IMR-90 (cell line): Measurements from ENCODE around the gene CMTM1. TPM values are rescaled to one million over a fixed set of nuclear protein-coding genes. Genes with fewer than 3 reads are reported as not detected.

Experiments
- ATAC-seq: fragments of 200-7000 bp; cut with Tn5 transposase; 2 replicates; pipeline ENCODE4 v1.9.1; 2020; ENCODE audit warnings: low read depth, mild to moderate bottlenecking, moderate library complexity
- BruUV-seq: library from RNA; stranded (reverse); fragments of 400-500 nt; replicated peaks from 2 replicates; lab custom pipeline; 2021; lab: Mats Ljungman, UMichigan
- CTCF ChIA-PET: fragments of 300-600 bp; formaldehyde crosslinking; extraction: SDS; loops from one replicate; lab custom pipeline; 2021; ENCODE audit warnings: antibody characterized with exemption; lab: Yijun Ruan, JAX
- POLR2A ChIA-PET: fragments of 300-600 bp; sonication (Branson Sonifier 250); formaldehyde crosslinking; loops from one replicate; lab custom pipeline; 2022; ENCODE audit warnings: antibody characterized with exemption; ENCODE audit not compliant: unreplicated experiment; lab: Charles Lee
- DNase-seq: peaks from one replicate; pipeline ENCODE4 v3.0.0; 2013
- H2AFZ ChIP-seq: replicated peaks from 2 replicates; pipeline ENCODE3; 2013; ENCODE audit warnings: low read length, mild to moderate bottlenecking; ENCODE audit not compliant: poor library complexity
- H2AK5ac ChIP-seq: 2 replicates; pipeline ENCODE4 v1.6.1; 2013; ENCODE audit warnings: low read depth, low read length, inconsistent platforms
- H2AK9ac ChIP-seq: replicated peaks from 2 replicates; pipeline ENCODE3; 2013; ENCODE audit warnings: mild to moderate bottlenecking, low read depth, low read length, moderate library complexity; ENCODE audit not compliant: poor library complexity
- H2BK120ac ChIP-seq: 2 replicates; pipeline ENCODE4 v1.6.1; 2013; ENCODE audit warnings: low read depth, low read length, inconsistent platforms
- H2BK15ac ChIP-seq: 3 replicates; pipeline ENCODE4 v1.6.1; 2013; ENCODE audit warnings: low read depth, low read length, inconsistent platforms
- H2BK20ac ChIP-seq: 2 replicates; pipeline ENCODE4 v1.6.1; 2013; ENCODE audit warnings: low read depth, mild to moderate bottlenecking, inconsistent platforms, low read length, moderate library complexity
- H2BK5ac ChIP-seq: 2 replicates; pipeline ENCODE4 v1.6.1; 2013; ENCODE audit warnings: mild to moderate bottlenecking, low read depth, low read length, inconsistent platforms; ENCODE audit not compliant: poor library complexity, severe bottlenecking
- H3K14ac ChIP-seq: replicated peaks from 2 replicates; pipeline ENCODE4 v1.6.1; 2013; ENCODE audit warnings: low read depth, low read length, inconsistent platforms
- H3K18ac ChIP-seq: 2 replicates; pipeline ENCODE4 v1.6.1; 2013; ENCODE audit warnings: low read depth, low read length, control low read depth
- H3K23ac ChIP-seq: 2 replicates; pipeline ENCODE4 v1.6.1; 2013; ENCODE audit warnings: low read depth, low read length, inconsistent platforms
- H3K27ac ChIP-seq: 2 replicates; pipeline ENCODE4 v1.5.1; 2013; ENCODE audit warnings: mild to moderate bottlenecking, control low read depth, low read length; ENCODE audit not compliant: insufficient read depth
- H3K27me3 ChIP-seq: 2 replicates; pipeline ENCODE4 v1.6.1; 2013; ENCODE audit warnings: low read length; ENCODE audit not compliant: control insufficient read depth, insufficient read depth
- H3K36me3 ChIP-seq: 2 replicates; pipeline ENCODE4 v1.6.1; 2013; ENCODE audit warnings: low read length, mixed read lengths; ENCODE audit not compliant: control insufficient read depth, insufficient read depth
- H3K4ac ChIP-seq: 2 replicates; pipeline ENCODE4 v1.6.1; 2013; ENCODE audit warnings: low read depth, low read length, inconsistent platforms
- H3K4me1 ChIP-seq: 2 replicates; pipeline ENCODE4 v1.6.1; 2013; ENCODE audit warnings: low read length, mixed read lengths; ENCODE audit not compliant: control insufficient read depth, insufficient read depth
- H3K4me2 ChIP-seq: 2 replicates; pipeline ENCODE4 v1.6.1; 2013; ENCODE audit warnings: low read depth, mild to moderate bottlenecking, control low read depth, low read length, moderate library complexity
- H3K4me3 ChIP-seq: 2 replicates; pipeline ENCODE4 v1.5.1; 2013; ENCODE audit warnings: low read depth, mild to moderate bottlenecking, control low read depth, low read length, moderate library complexity; ENCODE audit not compliant: insufficient read depth
- H3K56ac ChIP-seq: 2 replicates; pipeline ENCODE4 v1.6.1; 2013; ENCODE audit warnings: low read length, inconsistent platforms; ENCODE audit not compliant: insufficient read depth; ENCODE audit errors: extremely low read depth
- H3K79me1 ChIP-seq, 2 experiments: 2 replicates each; pipeline ENCODE4 v1.6.1; 2013; ENCODE audit warnings: low read length in 2 of 2, inconsistent platforms in 1 of 2, low read depth in 1 of 2
- H3K9ac ChIP-seq: 2 replicates; pipeline ENCODE4 v1.6.1; 2013; ENCODE audit warnings: low read depth, low read length, control low read depth
- H3K9me1 ChIP-seq: 2 replicates; pipeline ENCODE4 v1.6.1; 2013; ENCODE audit warnings: low read length, inconsistent platforms; ENCODE audit not compliant: insufficient read depth
- H3K9me3 ChIP-seq: 2 replicates; pipeline ENCODE4 v1.6.1; 2013; ENCODE audit warnings: low read length; ENCODE audit not compliant: control insufficient read depth, insufficient read depth
- H4K20me1 ChIP-seq: 2 replicates; pipeline ENCODE4 v1.6.1; 2013; ENCODE audit warnings: low read length, inconsistent platforms; ENCODE audit not compliant: insufficient read depth
- H4K5ac ChIP-seq: 2 replicates; pipeline ENCODE4 v1.6.1; 2013; ENCODE audit warnings: mild to moderate bottlenecking, low read depth, low read length, control low read depth
- H4K8ac ChIP-seq, 2 experiments: 2 replicates each; pipeline ENCODE4 v1.6.1; 2013; ENCODE audit warnings: low read depth in 2 of 2, low read length in 2 of 2, control low read depth in 1 of 2, inconsistent platforms in 1 of 2
- H4K91ac ChIP-seq: 2 replicates; pipeline ENCODE4 v1.6.1; 2013; ENCODE audit warnings: low read depth, low read length, inconsistent platforms; ENCODE audit not compliant: insufficient read depth
- BHLHE40 ChIP-seq: fragments of 150-350 bp; IDR thresholded peaks from 2 replicates; pipeline ENCODE4 v1.6.1; 2016; ENCODE audit warnings: mild to moderate bottlenecking, low read depth, low read length
- CEBPB ChIP-seq: IDR thresholded peaks from 2 replicates; pipeline ENCODE4 v1.6.1; 2012; ENCODE audit warnings: low read depth, low read length, improper control_type of control experiment
- CHD1 ChIP-seq: IDR thresholded peaks from 2 replicates; pipeline ENCODE4 v1.6.1; 2012; ENCODE audit warnings: low read depth, low read length, improper control_type of control experiment
- FOS ChIP-seq: fragments of 150-350 bp; IDR thresholded peaks from 2 replicates; pipeline ENCODE4 v1.6.1; 2016; ENCODE audit warnings: low read depth, low read length
- MAZ ChIP-seq: IDR thresholded peaks from 2 replicates; pipeline ENCODE4 v1.6.1; 2012; ENCODE audit warnings: low read depth, mild to moderate bottlenecking, low read length, improper control_type of control experiment, moderate library complexity, borderline replicate concordance
- MXI1 ChIP-seq: IDR thresholded peaks from 2 replicates; pipeline ENCODE4 v1.6.1; 2012; ENCODE audit warnings: low read depth, mild to moderate bottlenecking, low read length, moderate library complexity, borderline replicate concordance
- NFE2L2 ChIP-seq: fragments of 150-350 bp; IDR thresholded peaks from 2 replicates; pipeline ENCODE4 v1.6.1; 2016; ENCODE audit warnings: low read depth, mild to moderate bottlenecking, low read length
- POLR2A ChIP-seq: IDR thresholded peaks from 2 replicates; pipeline ENCODE4 v1.6.1; 2012; ENCODE audit warnings: mild to moderate bottlenecking, low read depth, low read length
- RAD21 ChIP-seq: IDR thresholded peaks from 2 replicates; pipeline ENCODE4 v1.6.1; 2012; ENCODE audit warnings: low read length, improper control_type of control experiment
- RCOR1 ChIP-seq: IDR thresholded peaks from 2 replicates; pipeline ENCODE4 v1.6.1; 2012; ENCODE audit warnings: mild to moderate bottlenecking, low read length, improper control_type of control experiment; ENCODE audit not compliant: insufficient replicate concordance
- SMC3 ChIP-seq: fragments of 150-350 bp; IDR thresholded peaks from 2 replicates; pipeline ENCODE4 v1.6.1; 2016; ENCODE audit warnings: low read depth, mild to moderate bottlenecking, antibody characterized with exemption, low read length, moderate library complexity
- WGBS, 2 experiments: methylation state at CpG; one replicate each; pipeline versions ENCODE4 v1.1.5 to v1.1.7; 2013; ENCODE audit warnings: missing lambda C conversion rate in 2 of 2; ENCODE audit not compliant: insufficient read length in 1 of 2; ENCODE audit errors: extremely low coverage in 2 of 2; 5-methylcytosine and 5-hydroxymethylcytosine counted together
- dilution Hi-C: fragments of 300-500 bp; cut with HindIII; formaldehyde crosslinking; loops from one replicate; pipeline ENCODE4 v1.14.3; 2018; ENCODE audit warnings: low sequenced_read_pairs; ENCODE audit not compliant: unreplicated experiment
- in situ Hi-C: fragments of 300-500 bp; cut with MboI; formaldehyde crosslinking; loops from 3 replicates; pipeline ENCODE4 v1.14.3; 2019; ENCODE audit warnings: low sequenced_read_pairs, inconsistent platforms, mixed read lengths
- intact Hi-C: fragments of 100-400 bp; cut with micrococcal nuclease; formaldehyde crosslinking; loops from 2 replicates; pipeline ENCODE4 v1.10.0; 2022
- polyA plus RNA-seq, 3 experiments: library from polyadenylated mRNA; depleted of rRNA; stranded (reverse); fragments of >200 nt; gene quantifications; 2 replicates each; pipeline ENCODE4 v1.2.3, GENCODE V29; 2012; ENCODE audit warnings: low replicate concordance in 1 of 3
- total RNA-seq: library from RNA; depleted of rRNA; stranded (reverse); fragments of >200 nt; gene quantifications from 2 replicates; pipeline ENCODE4 v1.2.3, GENCODE V29; 2012
- TF ChIP-seq, protein P1 (sequence below): fragments of 150-350 bp; IDR thresholded peaks from 2 replicates; pipeline ENCODE4 v1.6.1; 2016; ENCODE audit warnings: low read depth, mild to moderate bottlenecking, low read length, moderate library complexity, borderline replicate concordance
- TF ChIP-seq, protein P2 (sequence below): fragments of 150-350 bp; IDR thresholded peaks from 2 replicates; pipeline ENCODE4 v1.6.1; 2017; ENCODE audit warnings: mild to moderate bottlenecking, antibody characterized with exemption, low read length, low read depth
- TF ChIP-seq, protein P3 (sequence below): conservative IDR thresholded peaks from 2 replicates; pipeline ENCODE4 v1.5.1; 2012; ENCODE audit warnings: mild to moderate bottlenecking, low read depth, low read length, improper control_type of control experiment

Gene CMTM1
- total and polyA plus RNA-seq, 2 of the 4 experiments (the other 2 are of a cell fraction), result 0.54 to 2.1 TPM

DNA sequence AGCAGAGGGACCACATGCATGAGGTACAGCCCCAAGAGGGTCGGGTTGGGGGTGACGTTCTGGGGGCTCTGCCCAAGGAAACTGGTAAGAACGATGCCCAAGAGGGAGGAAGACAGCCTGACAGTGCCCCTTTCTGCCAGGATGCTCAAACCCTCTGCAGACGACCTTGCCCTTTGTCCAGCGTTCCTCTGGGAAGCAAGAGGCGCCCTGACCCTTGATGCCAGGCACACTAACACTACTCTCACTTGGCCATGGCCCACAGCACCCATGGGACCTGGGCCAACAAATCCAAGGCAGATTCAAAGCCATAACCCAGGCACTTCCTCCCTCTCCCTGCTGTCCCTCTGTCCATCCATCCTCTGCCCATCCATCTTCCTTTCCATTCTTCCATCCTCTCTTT, 36.8 kb upstream of the CMTM1 start:
- in situ Hi-C loops, result no loop called here
- no TSS peak for BruUV-seq
- POLR2A ChIA-PET, result no interaction called here

More for the DNA sequence above, 36.8 kb upstream of the CMTM1 start:
- Histone ChIP-seq H3K9me1 (peaks cover 10% of the 10 kb centered on the region; the same call in 1 of the 2 replicates), H3K4me3 (no peak overlapping the region), H3K18ac (no peak overlapping the region), H3K27me3 (no peaks in the 10 kb centered on the region), H2AFZ (no peak overlapping the region), H2AK5ac (no peak overlapping the region), H4K91ac (no peak overlapping the region), H3K4ac (no peak overlapping the region), H2BK120ac (no peak overlapping the region), H4K8ac (no peak overlapping the region), H2AK9ac (no peak overlapping the region), H3K79me1 (no peaks in the 10 kb centered on the region), H2BK5ac (no peak overlapping the region), H3K56ac (no peak overlapping the region), H3K9me3 (no peaks in the 10 kb centered on the region), H4K20me1 (no peaks in the 10 kb centered on the region), H3K23ac (no peak overlapping the region), H2BK15ac (no peak overlapping the region), H3K9ac (no peak overlapping the region), H3K27ac (no peak overlapping the region), H3K36me3 (peaks cover 50% of the 10 kb centered on the region), H2BK20ac (no peak overlapping the region), H3K14ac (no peak overlapping the region), H3K4me2 (no peak overlapping the region), H4K5ac (no peak overlapping the region), H3K4me1 (no peaks in the 10 kb centered on the region)
- CTCF ChIA-PET, result no interaction called here
- dilution Hi-C loops (no loop called here), intact Hi-C loops (no loop called here)
- 80% methylated on average over 1 of the region's 6 CpGs; no CpG with 5 or more reads in 1 of the 2 experiments for WGBS, 2 experiments
- TF ChIP-seq MXI1 (no peak), SMC3 (no peak), MAZ (no peak), FOS (no peak), BHLHE40 (no peak), RAD21 (no peak), NFE2L2 (no peak), CEBPB (no peak), CHD1 (no peak), RCOR1 (no peak), POLR2A (no peak)
- TF ChIP-seq, protein P1, sequence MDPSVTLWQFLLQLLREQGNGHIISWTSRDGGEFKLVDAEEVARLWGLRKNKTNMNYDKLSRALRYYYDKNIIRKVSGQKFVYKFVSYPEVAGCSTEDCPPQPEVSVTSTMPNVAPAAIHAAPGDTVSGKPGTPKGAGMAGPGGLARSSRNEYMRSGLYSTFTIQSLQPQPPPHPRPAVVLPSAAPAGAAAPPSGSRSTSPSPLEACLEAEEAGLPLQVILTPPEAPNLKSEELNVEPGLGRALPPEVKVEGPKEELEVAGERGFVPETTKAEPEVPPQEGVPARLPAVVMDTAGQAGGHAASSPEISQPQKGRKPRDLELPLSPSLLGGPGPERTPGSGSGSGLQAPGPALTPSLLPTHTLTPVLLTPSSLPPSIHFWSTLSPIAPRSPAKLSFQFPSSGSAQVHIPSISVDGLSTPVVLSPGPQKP, result no peak
- TF ChIP-seq, protein P2, sequence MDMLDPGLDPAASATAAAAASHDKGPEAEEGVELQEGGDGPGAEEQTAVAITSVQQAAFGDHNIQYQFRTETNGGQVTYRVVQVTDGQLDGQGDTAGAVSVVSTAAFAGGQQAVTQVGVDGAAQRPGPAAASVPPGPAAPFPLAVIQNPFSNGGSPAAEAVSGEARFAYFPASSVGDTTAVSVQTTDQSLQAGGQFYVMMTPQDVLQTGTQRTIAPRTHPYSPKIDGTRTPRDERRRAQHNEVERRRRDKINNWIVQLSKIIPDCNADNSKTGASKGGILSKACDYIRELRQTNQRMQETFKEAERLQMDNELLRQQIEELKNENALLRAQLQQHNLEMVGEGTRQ, result no peak
- TF ChIP-seq, protein P3, sequence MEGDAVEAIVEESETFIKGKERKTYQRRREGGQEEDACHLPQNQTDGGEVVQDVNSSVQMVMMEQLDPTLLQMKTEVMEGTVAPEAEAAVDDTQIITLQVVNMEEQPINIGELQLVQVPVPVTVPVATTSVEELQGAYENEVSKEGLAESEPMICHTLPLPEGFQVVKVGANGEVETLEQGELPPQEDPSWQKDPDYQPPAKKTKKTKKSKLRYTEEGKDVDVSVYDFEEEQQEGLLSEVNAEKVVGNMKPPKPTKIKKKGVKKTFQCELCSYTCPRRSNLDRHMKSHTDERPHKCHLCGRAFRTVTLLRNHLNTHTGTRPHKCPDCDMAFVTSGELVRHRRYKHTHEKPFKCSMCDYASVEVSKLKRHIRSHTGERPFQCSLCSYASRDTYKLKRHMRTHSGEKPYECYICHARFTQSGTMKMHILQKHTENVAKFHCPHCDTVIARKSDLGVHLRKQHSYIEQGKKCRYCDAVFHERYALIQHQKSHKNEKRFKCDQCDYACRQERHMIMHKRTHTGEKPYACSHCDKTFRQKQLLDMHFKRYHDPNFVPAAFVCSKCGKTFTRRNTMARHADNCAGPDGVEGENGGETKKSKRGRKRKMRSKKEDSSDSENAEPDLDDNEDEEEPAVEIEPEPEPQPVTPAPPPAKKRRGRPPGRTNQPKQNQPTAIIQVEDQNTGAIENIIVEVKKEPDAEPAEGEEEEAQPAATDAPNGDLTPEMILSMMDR, result no peak
- DNase-seq (no peak), ATAC-seq (no peak)
